Colon (tissue), 2 donors: ENCODE measurements around the gene DNAJC30.

Experiments
- FAIRE-seq: peaks from 2 replicates; lab custom pipeline; 2012; peaks lifted over from hg19 to GRCh38; lab: Jason Lieb, UNC
- donor health status: control.
- donor health status: control.

Gene DNAJC30

DNA sequence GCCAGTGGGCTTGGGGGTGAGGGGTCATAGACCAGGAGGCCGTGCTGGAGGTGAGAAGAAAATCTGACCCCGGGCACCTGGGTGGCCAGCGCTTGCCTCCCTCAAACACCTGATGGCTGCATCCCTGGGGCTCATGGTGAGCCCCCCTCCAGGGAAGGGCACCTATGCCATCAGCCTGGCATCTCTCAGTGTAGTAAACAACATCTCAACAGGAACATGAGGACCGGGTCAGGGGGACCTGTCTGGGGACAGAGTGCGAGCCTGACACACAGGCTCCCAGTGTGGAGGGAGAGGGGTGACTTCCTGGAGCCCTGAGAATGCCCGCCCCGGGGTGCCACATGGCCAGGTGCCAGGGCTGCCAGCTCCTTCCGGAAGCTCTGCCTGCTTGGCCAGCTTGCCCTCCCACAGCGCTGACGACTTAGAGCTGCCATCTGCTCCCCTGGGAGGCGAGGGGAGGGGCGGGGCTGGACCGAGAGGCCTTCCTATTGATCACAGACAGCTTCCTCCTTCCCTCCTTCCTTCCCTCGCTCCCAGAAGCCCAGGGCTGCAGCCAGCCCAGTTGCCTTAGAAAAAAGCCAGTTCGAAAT, 23.9 kb upstream of the DNAJC30 start:
- FAIRE-seq = no peak

DNA sequence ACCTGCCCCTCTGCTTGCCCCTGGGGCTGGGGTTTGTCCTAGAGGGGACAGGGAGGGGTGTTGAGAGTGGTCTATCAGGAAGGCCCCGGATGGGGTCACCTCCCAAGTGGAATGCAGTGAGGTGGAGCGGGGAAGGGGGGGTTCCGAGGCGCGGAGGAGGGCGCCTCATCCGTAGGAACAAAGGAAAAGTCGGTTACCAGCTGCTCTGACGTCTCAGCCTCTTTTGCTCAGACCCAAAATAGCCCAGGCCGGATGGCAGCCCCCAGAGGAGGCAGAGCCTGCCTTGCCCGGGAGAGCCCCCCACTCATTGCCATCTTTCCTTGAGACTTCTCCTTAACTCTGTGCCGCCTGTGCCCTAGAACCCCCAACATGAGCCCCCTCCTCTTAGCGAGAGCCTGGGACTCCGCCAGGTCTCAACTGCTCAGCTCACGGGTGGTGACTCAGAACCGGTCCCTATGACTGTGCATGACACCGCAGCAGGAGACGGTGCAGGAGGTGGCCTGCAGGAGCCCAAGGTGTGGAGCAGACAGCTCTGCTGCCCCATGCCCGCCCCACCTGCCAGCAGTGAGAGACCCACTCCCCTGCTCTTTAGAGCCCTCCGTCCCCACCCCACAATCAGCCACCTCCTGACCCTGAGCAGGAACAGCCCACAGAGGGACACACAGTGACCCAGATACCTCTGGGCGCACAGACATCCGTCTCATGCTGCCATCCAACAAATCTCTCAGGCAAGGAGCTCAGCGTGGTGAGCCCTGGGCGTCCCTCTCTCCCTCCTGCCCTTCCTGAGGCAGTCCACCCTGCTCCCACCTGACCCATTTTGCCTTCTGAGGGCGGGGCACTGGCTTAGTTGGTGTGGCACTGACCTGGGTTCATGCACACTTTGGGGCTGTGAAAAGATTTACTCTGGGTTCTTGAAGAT, 23.1 kb upstream of the DNAJC30 start:
- no peak for FAIRE-seq

DNA sequence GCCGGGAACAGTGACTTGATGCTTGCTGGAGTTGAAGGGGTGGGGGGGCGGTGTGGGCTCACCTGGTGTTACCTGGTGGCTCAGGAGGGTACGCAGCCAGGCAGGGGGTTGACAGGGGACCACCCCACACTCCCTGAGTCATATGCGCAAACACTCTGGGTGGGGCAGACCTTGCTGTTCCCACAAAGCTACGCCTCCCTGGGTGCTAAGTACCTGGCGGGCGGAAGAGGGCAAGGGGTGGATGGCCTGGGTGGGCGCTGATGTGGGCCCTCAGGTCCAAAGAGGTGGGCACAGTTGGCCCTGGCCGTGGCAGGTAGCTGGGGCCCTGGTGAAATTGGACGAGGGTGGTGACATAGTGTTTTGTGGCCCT, 22.3 kb upstream of the DNAJC30 start:
- FAIRE-seq = no peak

DNA sequence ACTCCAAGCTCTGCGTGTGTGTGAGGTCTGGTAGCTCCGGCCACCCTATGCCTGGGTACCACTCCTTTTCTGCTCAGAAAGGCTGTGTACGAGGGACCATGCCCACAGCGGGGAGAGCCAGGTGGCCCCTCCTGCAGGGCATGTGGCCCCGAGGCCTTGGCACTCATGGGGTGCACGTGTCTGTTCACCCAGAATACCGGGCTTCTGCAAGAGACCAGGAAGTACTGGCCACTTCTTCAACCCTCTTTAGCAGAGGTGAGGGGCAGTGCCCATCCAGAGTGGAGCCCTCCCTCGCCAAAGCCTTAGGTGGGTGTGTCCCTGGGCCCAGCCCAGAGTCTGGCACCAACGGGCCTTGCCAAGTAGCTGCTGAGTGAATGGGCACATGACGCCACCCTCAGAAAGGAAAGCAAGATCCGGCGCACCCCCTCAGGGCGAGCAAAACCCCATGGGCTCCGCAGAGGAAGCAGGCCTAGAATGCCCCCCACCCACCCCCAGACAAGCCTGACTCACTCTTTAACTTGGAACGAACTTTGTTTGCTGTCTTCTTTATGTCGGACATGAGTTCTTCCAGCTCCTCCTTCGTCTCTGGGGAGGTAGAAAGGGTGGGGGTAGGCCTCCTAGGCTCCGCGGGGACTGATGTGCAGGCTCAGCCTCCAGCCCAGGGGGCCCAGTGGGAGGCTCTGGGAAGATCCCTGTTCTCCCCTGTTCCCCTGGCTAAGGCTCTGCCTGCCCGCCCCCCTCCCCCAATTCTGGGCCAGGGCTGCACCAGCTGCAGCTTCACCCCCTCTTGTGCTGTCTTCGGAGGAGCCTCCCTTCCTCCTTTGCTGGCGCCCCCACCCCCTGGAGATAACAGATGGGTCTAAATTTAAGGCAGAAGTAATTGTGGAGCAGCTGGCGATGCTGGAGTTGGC, 21.6 kb upstream of the DNAJC30 start:
- no peak for FAIRE-seq

DNA sequence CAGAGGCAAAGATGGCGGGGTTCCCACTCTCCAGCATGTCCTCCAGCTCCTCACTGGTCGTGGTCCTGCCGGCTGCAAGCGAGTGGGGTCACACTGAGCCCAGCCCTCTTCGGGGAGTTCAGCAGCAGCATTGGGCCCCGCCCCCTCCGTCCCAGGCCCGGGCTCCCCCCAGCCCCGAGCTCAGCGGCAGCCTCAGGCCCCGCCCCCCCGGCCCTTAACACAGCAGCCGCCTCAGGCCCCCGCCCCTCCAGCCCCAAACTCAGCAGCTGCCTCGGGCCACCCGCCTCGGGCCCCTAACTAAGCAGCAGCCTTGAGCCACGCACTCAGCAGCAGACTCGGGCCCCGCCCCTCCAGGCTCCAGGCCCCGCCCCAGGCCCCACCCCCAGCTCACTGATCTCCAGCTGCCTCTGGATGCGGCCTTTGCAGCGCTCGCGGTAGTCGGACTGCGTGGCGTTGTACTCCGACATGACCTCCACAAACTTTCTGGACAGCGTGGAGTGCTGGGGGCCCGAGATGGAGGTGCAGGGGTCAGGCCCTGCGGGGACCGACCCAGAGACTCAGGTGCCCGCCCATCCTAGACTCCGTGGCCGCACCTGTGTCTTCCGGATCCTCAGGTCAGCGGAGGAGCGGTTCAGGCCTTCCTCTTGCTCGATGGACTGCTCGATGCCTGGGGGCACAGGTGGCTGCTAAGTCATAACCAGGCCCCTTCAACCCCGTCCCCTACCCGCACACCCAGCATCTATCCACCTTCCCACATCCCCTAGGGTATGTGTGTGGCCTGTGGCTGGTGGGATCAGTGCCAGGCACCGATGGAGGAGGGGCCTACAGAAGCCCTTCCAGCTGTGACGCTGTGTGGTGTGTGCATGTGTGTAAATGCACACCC, 20.7 kb upstream of the DNAJC30 start:
- FAIRE-seq = no peak

DNA sequence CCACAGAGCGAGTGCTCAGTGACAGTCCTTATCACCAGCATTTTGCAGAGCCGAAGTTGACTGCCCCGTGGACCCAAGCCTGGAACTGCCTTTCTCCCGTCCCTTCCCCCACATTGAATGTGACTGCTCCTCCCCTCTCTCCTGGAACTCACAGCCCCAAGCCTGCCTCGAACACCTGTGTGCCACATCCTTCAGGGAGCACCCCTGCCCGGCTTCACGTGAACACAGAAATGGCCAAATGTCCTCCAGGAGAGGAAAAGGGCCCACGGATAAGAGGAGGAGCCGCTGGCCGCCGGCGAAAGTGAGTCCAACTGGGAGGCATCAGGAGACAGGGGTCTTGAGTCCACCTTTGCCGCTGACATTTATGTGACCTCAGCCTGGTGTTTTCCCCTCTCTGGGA, 20.0 kb upstream of the DNAJC30 start:
- FAIRE-seq = no peak

DNA sequence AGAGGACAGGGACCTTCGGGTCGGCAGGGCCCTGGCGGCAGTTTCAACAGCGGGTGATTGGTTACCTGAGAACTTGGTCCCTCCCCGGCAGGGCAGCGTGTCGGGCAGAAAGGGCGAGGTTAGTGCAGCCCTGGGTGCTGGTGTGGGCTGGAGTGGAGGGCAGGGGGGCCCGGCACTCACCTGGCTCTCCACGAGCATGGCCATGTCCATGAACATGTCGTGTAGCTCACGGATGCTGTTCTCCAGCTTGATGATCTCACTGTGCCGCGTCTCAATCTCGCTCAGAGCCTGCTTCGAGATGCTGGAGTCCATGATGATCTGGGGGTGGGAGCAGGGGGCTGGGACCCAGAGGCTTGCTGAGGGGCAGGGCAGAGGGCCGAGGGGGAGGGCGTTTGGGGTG, 19.4 kb upstream of the DNAJC30 start:
- no peak for FAIRE-seq

DNA sequence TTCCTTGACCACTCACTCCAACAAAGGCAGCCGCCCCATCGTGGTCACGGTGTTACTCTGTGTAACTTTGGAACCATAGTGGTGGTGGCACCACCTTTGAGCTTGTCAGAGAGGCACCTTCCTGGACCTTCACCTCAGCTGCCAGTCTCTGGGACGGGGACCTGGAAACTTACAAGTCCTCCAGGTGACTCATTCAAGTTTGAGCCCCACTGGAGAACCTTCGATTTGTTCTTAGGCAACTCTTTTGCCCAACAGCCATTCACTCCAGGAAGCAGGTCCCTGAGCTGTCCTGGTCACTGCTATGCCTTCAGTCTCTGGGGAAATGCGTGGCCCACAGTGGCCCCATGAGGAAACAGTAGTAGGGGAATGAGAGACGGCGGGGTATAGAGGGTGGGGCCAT, 19.0 kb upstream of the DNAJC30 start:
- FAIRE-seq = no peak

DNA sequence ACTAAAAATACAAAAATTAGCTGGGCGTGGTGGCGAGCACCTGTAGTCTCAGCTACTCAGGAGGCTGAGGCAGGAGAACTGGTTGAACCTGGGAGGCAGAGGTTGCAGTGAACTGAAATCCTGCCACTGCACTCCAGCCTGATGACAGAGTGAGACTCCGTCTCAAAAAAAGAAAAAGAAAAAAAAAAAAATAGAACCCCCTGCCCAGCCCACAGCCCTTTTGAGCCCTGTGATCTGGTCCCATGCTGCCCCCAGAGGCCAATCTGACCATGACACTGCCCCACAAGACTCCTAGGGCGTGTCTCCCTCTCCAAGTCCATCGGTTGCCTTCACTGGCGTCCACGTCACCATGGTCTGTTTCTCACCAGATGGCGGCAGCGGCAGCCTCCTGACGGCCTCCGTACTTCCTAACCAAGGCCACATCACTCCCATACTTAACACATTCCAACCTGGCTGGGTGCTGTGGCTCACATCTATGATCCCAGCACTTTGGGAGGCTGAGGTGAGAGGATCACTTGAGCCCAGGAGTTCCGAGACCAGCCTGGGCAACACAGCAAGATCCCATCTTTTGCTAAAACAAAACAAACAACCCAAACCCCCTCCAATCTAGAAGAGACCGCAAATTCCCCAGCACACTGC, 18.2 kb upstream of the DNAJC30 start:
- no peak for FAIRE-seq

DNA sequence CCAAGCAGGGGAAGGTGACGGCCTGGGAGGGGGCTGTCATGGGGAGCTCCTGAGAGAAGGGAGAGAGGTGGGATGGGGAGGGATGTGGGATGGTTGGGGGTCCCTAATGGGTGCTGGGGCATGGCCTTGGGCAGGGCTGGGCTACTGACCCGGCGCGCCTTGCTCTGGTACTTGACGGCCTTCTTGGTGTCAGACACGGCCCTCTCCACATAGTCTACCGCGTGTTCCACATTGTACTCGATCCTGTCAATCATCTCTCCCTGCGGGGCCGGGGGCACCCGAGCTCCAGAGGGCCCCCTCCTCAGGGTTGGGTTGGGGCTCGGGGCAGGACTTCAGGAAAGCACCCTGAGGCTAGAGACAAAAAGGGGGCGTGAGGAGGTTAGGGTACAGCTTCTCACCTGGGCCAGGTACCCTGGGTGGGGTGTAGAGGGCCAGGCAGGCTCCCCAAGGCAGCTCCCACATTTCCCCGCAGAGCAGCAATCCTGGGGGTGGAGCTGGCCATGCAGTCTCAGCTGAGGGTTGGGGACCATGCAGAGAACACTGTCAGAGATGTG, 17.4 kb upstream of the DNAJC30 start:
- FAIRE-seq = no peak

DNA sequence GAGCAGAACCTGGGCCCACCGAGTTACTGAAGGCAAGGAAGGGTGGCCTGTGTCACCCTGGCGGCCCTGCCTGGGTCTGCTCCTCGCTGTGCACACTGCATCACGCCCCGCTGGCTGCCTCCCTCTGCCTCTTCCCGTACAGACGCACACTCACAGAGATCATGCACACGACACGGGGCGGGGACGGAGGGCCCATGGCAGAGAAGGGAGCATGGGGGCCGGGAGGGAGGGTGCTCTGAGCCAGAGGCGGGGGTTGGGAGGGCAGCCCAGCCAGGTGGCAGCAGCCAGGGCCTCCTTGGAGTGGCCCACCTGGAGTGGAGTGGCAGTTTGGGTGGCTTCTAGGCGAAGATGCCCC, 16.8 kb upstream of the DNAJC30 start:
- FAIRE-seq = no peak

DNA sequence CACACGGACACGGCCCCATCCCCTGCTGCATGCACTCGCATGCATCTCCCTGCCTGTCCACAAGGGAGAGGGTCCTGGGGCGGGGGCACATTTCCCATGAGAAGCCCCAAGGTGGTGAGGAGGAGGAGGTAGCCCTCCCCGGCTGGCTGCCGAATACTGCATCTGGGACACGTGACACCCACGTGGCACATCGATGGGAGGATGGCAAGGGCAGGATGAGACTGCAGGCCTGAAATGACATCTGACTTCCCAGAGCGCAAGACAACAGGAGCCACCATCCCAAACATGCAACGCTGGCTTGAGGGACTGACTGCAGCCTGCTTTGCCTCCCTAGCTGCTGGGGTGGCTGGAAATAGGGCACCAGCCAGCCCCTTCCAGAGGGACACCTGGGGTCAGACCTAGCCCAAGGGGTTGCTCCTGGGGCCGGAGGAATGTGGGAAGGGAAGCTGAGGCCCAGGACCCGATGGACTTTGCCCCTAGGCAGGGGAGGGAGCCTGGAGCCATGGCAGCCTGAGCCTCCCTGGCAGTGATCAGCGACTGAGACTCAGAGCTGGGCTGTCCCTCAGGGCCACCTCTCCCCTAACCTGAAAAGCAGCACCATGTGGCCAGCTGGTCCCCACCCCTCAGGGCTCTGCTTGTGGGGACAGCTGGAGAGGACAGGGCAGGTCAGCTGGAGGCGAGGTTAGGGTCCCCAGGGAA, 16.3 kb upstream of the DNAJC30 start:
- FAIRE-seq = no peak

DNA sequence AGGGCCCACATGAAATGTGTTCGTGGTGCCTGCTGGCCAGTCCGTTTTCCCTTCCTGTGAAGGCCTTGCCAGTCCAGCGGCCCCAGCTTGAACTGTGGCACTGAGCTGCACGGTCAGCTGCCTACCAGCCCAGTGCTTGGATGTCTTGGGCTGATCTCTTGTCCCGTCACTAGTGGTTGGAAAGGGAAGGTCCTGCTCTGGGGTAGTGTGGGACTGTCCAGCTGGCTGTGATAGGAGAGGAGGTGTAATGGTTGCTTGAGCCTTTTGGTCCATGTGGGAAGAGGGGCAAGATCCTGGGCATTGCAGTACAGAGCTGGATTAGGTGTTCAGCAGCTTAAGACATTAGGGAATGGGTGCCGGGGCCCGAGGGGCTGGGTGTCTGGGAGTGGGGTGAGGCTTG, 15.2 kb upstream of the DNAJC30 start:
- no peak for FAIRE-seq

DNA sequence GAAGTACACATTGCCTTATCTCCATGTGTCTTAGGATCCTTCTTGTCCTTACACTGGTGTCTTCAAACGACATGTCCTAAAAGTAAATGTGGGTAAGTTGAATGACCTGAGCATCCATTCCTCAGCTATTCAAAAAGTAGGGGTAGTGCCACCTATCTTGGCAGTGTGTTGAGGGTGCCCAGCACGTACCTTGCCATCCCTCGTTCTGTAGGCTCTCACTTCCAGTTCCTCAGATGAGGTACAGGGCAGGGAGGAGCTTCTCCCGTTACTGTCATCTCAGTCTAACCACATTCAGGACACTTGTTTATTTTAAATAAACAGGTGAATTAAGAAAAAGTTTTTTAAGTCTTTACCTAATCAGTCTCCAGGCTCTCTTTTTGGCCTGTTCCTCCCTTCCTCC, 13.1 kb upstream of the DNAJC30 start:
- no peak for FAIRE-seq

DNA sequence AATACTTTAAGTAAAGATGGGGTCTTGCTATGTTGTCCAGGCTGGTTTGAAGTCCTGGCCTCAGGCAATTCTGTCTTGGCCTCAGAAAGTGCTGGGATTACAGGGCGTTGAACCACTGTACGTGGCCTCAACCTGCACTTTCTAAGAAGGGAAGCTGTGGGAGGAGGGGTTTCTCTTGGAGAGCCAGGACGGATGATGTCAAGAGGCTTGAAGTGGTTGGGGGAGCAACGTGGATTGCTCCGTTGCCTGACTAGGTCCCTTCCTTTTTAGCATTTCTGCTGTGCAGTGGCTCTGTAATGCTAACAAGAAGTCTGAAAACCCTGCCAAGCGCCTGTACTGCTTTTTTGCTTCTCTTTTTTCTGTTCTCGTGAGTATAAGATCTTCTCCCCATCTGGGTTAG, 7.4 kb upstream of the DNAJC30 start:
- no peak for FAIRE-seq

DNA sequence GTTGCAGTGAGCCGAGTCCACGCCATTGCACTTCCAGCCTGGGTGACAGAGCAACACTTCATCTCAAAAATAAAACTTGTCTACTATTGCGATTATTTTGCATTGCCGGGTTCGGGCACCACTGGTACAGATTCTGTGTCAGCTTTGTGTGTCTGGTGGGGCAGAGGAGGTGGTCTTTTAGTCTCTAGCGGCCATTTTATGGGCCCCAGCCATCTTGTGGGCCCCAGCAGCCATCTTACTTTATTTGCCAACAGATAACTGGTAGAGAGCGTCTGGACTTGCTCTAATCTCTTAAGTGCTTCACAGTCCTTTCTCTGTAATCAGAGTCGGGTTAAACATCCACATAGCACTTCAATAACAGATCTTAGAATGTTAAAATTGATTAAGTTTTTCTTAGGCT, 5.0 kb upstream of the DNAJC30 start:
- no peak for FAIRE-seq

DNA sequence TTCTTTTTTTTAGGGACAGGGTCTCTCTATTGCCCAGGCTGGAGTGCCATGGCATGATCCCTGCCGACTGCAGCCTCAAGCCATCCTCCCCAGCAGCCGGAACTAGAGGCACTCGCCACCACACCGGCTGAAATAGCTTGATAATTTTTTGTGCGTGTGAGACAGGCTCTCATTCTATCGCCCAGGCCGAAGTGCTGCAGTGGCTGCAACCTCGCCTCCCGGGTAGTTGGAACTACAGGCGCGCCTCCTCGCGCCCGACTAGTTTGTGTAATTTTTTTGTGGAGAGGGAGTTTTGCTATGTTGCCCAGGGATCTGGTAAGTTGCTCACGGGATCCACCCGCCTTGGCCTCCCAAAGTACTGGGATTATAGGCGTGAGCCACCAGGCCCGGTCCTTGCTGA, 2.1 kb upstream of the DNAJC30 start:
- no peak for FAIRE-seq

DNA sequence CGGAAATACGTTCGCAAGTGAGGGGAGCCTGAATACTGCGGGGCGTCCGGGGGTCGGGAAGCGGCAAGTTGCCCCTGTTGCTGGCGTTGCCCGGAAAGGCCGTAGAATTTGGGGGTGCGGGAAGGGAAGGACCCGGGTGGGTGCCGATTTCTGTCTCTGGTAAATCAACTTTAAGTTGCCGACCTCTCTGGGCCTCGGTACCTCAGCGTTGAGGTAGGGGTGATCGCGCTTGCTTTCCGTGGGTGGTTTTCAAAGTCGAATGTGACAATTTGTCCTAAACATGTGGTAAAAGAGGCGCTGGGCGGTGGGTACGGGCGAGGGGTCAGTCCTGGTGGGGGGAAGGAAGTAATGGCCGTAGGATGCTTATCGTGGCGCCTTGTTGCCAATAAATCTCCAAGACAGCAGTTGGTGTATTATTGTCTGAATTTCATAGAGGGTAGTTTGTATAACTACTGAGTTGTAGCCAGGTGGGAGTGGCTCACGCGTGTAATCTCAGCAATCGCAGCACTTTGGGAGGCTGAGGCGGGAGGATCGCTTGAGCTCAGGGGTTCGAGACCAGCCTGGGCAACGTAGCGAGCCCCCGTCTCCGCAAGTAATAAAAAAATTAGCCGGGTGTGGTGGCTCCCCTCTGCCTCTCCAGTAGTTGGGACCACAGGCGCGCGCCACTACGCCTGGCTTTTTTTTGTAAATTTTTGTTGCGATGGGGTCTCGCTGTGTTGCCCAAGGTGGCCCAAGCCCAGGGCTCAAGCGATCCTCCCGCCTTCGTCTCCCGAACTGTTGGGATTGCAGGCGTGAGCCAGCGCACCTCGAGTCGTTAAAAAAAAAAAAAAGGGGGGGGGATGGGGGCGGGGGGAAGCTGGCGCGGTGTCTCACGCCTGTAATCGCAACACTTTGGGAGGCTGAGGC, 788 bp upstream of the DNAJC30 start:
- no peak for FAIRE-seq

DNA sequence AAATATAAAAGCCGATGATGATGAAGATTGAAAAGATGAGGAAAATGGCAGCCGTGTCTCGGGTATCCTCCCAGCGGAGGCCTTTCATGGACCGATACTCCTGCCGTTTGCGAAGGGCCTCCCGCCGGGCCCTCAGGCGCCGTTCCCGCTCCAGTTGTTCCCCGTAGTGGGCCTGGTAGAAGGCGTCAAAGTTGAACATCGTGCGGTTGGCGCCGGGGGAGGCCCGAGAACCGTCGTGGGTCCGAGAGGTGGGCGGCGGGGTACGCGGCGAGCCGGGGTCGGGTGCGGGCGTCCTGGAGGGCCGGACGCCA, 553 bp downstream of the DNAJC30 start:
- no peak for FAIRE-seq

DNA sequence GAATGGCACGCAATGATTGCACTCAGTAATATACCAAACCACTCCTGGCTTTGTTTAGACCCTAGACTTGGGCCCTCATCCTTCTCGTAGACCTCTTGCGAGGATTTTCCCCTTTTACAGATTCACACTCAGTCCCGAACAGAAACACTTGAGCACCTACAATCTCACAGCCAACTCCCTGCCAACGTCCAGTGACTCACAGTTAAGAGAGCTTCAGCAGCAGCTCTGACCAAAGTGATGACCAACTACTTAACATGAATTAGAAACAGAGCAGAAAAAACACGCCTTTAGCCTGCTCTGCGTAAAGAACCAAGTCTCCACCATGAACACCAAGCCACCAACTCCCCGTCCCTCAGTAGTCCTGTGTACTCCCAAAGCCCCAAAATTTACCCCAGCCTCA, 2.2 kb downstream of the DNAJC30 start:
- no peak for FAIRE-seq
